GM18526 (cell line): Measurements from ENCODE around the gene ALG2.

ENCODE experiments used
- POLR2A ChIP-seq: IDR thresholded peaks from 3 replicates; pipeline ENCODE4 v1.6.1; 2011; ENCODE audit not compliant: insufficient read length; ENCODE audit errors: extremely low read depth

Gene ALG2

GRCh38 chr9:99251157-99251556 is 29.4 kb upstream of the ALG2 start:
- TF ChIP-seq POLR2A = no peak

GRCh38 chr9:99249619-99250018 is 27.9 kb upstream of the ALG2 start:
- TF ChIP-seq POLR2A = no peak

GRCh38 chr9:99244344-99245260 is 22.9 kb upstream of the ALG2 start:
- no peak for TF ChIP-seq POLR2A

- no peak for TF ChIP-seq POLR2A
These were observed 19.4 kb upstream of the ALG2 start for GRCh38 chr9:99241106-99241505.

- no peak for TF ChIP-seq POLR2A
These were observed 17.8 kb upstream of the ALG2 start for GRCh38 chr9:99239341-99240060.

GRCh38 chr9:99238331-99238730 is 16.6 kb upstream of the ALG2 start:
- TF ChIP-seq POLR2A = no peak

- no peak for TF ChIP-seq POLR2A
These were observed 15.6 kb upstream of the ALG2 start for GRCh38 chr9:99237356-99237755.

- TF ChIP-seq POLR2A = no peak
These were observed 14.3 kb upstream of the ALG2 start for GRCh38 chr9:99235926-99236634.

- TF ChIP-seq POLR2A = no peak
These were observed 13.3 kb upstream of the ALG2 start for GRCh38 chr9:99235069-99235468.

GRCh38 chr9:99234618-99235017 is 12.9 kb upstream of the ALG2 start:
- TF ChIP-seq POLR2A = no peak

- no peak for TF ChIP-seq POLR2A
These were observed 10.0 kb upstream of the ALG2 start for GRCh38 chr9:99231711-99232110.

GRCh38 chr9:99230206-99230605 is 8.5 kb upstream of the ALG2 start:
- no peak for TF ChIP-seq POLR2A

GRCh38 chr9:99226054-99226453 is 4.3 kb upstream of the ALG2 start:
- no peak for TF ChIP-seq POLR2A

GRCh38 chr9:99224445-99224844 is 2.7 kb upstream of the ALG2 start:
- no peak for TF ChIP-seq POLR2A

- no peak for TF ChIP-seq POLR2A
These were observed 901 bp upstream of the ALG2 start for GRCh38 chr9:99222416-99223270.
